ENCODE measurements around the gene UNC13B. TPM values are rescaled to one million over a fixed set of nuclear protein-coding genes. Genes with fewer than 3 reads are reported as not detected.

The UNC13B gene
- total and polyA plus RNA-seq, 5 donors from 2014 or later: 0.14 to 0.96 (median 0.20) TPM; not detected in 2

DNA sequence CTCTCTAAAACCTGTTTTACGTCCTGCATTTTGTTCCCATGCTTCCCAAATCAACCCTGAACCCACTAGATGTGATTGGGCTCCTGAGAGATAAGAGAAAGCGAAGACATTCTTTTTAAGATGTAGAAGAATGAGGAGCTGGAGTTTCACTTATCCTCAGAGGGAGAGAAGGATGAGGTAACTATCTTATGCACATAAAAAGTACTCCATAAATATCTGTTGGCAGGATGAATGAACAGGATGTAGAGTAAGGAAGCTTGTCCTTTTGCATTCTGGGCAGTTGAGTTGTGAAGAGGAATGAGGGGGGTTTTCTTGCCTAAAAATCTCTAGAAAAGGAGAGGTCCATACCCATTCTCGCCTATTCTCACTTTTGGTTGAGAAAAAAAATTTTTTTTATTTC, 163.2 kb downstream of the UNC13B start:
- no peak for DNase-seq
- Mint-ChIP-seq H3K4me1 (no peaks in the 10 kb centered on the region), H3K27ac (no peak overlapping the region), H3K36me3 (no peaks in the 10 kb centered on the region), H3K27me3 (peaks cover 14% of the 10 kb centered on the region), H3K9me3 (peaks cover 0 to 2% (median 0%) of the 10 kb centered on the region in 7 donors), H3K4me3 (no peak overlapping the region)
- no peaks in the 10 kb centered on the region for H3K36me3 ChIP-seq (ENCODE audit: control insufficient read depth, insufficient read depth, low read length)
- H3K27me3 ChIP-seq (ENCODE audit: control insufficient read depth, insufficient read depth, low read length): peaks cover 8% of the 10 kb centered on the region
- H3K27ac ChIP-seq (ENCODE audit: insufficient read depth, low read length, poor library complexity, severe bottlenecking): no peak overlapping the region
- no peaks in the 10 kb centered on the region for H3K9me3 ChIP-seq (ENCODE audit: control insufficient read depth in 2 of 2, low read length in 2 of 2)
- ATAC-seq (ENCODE audit: low read depth in 2 of 2): no peak
- H3K4me1 ChIP-seq (ENCODE audit: control insufficient read depth, insufficient read depth, low read length, poor library complexity, severe bottlenecking): no peaks in the 10 kb centered on the region
- H3K4me3 ChIP-seq (ENCODE audit: low read depth, low read length): no peak overlapping the region

- no peaks in the 10 kb centered on the region for H3K9me3 Mint-ChIP-seq
- Histone ChIP-seq H3K27me3 (ENCODE audit: control insufficient read depth, insufficient read depth, low read length) (no peaks in the 10 kb centered on the region), H3K9me3 (ENCODE audit: control insufficient read depth in 2 of 2, low read length in 2 of 2) (no peaks in the 10 kb centered on the region), H3K4me1 (ENCODE audit: control insufficient read depth, insufficient read depth, low read length, poor library complexity, severe bottlenecking) (no peaks in the 10 kb centered on the region), H3K36me3 (ENCODE audit: control insufficient read depth, insufficient read depth, low read length) (no peaks in the 10 kb centered on the region), H3K27ac (ENCODE audit: insufficient read depth, low read length, poor library complexity, severe bottlenecking) (no peak overlapping the region), H3K4me3 (ENCODE audit: low read depth, low read length) (no peak overlapping the region)
- no peaks in the 10 kb centered on the region for H3K36me3 Mint-ChIP-seq
- no peak for DNase-seq
- no peak overlapping the region for H3K4me3 Mint-ChIP-seq
- peaks cover 7% of the 10 kb centered on the region for H3K27me3 Mint-ChIP-seq
- H3K27ac Mint-ChIP-seq: no peak overlapping the region
- ATAC-seq (ENCODE audit: low read depth in 2 of 2): no peak
- H3K4me1 Mint-ChIP-seq: no peaks in the 10 kb centered on the region
These were observed 171.7 kb downstream of the UNC13B start for GRCh38 chr9:35333551-35333950.

DNA sequence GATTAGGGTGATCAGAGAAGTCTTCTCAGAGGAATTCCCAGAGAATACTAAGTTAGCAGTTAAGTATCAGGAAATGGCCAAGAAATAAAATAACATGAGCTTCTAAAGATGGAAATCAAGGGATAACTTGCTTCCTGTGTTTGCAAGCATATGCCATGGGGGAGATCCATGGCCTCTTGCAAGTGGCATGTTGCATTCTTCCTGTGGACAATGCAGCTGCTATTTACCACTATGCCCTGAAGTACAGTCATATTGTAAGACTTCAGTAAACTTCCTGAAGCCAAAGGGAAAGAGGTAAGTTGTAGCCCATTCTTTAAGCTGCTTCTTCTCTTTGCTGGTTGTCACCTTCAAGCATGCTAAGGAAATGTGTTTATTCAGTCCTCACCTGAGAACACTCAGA, 173.4 kb downstream of the UNC13B start:
- H3K9me3 Mint-ChIP-seq: no peaks in the 10 kb centered on the region
- ATAC-seq (ENCODE audit: low read depth in 2 of 2) (no peak), DNase-seq (peak in 1 of 3 donors; percentile 3)
- H3K36me3 Mint-ChIP-seq: no peaks in the 10 kb centered on the region
- Histone ChIP-seq H3K27me3 (ENCODE audit: control insufficient read depth, insufficient read depth, low read length) (no peaks in the 10 kb centered on the region), H3K4me3 (ENCODE audit: low read depth, low read length) (no peak overlapping the region), H3K27ac (ENCODE audit: insufficient read depth, low read length, poor library complexity, severe bottlenecking) (no peak overlapping the region), H3K4me1 (ENCODE audit: control insufficient read depth, insufficient read depth, low read length, poor library complexity, severe bottlenecking) (no peaks in the 10 kb centered on the region), H3K9me3 (ENCODE audit: control insufficient read depth in 2 of 2, low read length in 2 of 2) (no peaks in the 10 kb centered on the region), H3K36me3 (ENCODE audit: control insufficient read depth, insufficient read depth, low read length) (no peaks in the 10 kb centered on the region)
- no peak overlapping the region for H3K4me3 Mint-ChIP-seq
- no peaks in the 10 kb centered on the region for H3K4me1 Mint-ChIP-seq
- H3K27ac Mint-ChIP-seq: no peak overlapping the region
- peaks cover 10% of the 10 kb centered on the region for H3K27me3 Mint-ChIP-seq

DNA sequence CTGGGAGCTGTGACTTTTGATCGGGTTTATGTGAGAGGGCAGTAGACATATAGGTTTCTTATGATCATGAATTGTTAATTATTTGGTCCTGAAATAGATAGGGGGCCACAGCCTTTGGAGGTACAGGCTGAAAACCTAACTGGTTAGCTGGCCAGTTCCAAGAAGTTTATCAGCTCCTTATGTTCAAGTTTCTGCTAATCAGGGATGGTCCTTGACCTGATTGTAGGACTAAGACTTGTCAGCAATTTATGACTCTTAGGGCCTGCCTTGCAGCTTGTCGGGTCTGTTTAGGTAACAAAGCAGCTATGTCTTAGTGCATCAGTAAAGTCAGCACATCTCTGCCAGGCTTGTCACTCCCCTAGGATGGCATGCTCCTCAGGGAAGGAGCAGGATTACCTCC, 176.3 kb downstream of the UNC13B start:
- Histone ChIP-seq H3K9me3 (ENCODE audit: control insufficient read depth in 2 of 2, low read length in 2 of 2) (no peaks in the 10 kb centered on the region), H3K4me1 (ENCODE audit: control insufficient read depth, insufficient read depth, low read length, poor library complexity, severe bottlenecking) (no peaks in the 10 kb centered on the region), H3K27me3 (ENCODE audit: control insufficient read depth, insufficient read depth, low read length) (no peaks in the 10 kb centered on the region), H3K4me3 (ENCODE audit: low read depth, low read length) (no peak overlapping the region), H3K36me3 (ENCODE audit: control insufficient read depth, insufficient read depth, low read length) (no peaks in the 10 kb centered on the region), H3K27ac (ENCODE audit: insufficient read depth, low read length, poor library complexity, severe bottlenecking) (no peak overlapping the region)
- H3K9me3 Mint-ChIP-seq: no peaks in the 10 kb centered on the region
- peaks cover 5% of the 10 kb centered on the region for H3K27me3 Mint-ChIP-seq
- no peak for DNase-seq
- H3K36me3 Mint-ChIP-seq: no peaks in the 10 kb centered on the region
- no peaks in the 10 kb centered on the region for H3K4me1 Mint-ChIP-seq
- H3K4me3 Mint-ChIP-seq: no peak overlapping the region
- ATAC-seq (ENCODE audit: low read depth in 2 of 2): no peak
- H3K27ac Mint-ChIP-seq: no peak overlapping the region

DNA sequence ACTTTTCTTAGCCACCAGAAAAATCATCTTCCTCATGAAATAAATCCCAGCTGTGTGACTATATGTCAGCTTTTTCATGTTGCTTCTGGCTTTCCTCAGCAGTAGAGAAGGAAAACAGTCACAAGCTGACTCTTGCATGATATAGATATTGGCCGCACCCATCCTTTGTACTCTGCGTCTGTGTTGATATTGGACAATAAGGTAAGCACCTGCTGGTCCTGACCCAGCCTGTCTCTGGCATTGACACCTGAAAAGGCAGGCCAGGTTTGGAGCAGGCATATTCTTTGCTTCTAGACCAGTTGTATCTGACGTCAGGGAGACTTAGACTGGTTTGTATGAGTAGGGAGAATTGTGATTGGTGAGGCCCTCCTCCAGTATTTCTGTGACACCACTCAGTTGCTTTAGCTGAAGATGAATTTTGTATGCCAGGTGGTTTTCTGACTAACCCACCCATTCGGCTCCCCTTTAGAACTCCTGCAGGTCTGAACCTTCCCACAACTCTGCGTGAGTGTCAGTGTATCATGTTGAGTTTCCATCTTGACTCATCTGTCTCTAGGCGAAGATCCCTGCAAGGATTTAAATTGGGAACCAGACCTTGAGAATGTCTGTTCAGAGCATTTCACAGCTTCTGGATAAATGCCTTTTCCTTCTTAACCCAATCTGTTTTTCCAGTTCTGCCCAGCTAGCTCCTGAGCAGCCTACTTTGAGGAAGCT, 176.9 kb downstream of the UNC13B start:
- Mint-ChIP-seq H3K4me3 (no peak overlapping the region), H3K36me3 (no peaks in the 10 kb centered on the region), H3K27me3 (peaks cover 5% of the 10 kb centered on the region), H3K9me3 (no peaks in the 10 kb centered on the region), H3K4me1 (no peaks in the 10 kb centered on the region), H3K27ac (no peak overlapping the region)
- Histone ChIP-seq H3K27ac (ENCODE audit: insufficient read depth, low read length, poor library complexity, severe bottlenecking) (no peak overlapping the region), H3K36me3 (ENCODE audit: control insufficient read depth, insufficient read depth, low read length) (no peaks in the 10 kb centered on the region), H3K9me3 (ENCODE audit: control insufficient read depth in 2 of 2, low read length in 2 of 2) (no peaks in the 10 kb centered on the region), H3K4me1 (ENCODE audit: control insufficient read depth, insufficient read depth, low read length, poor library complexity, severe bottlenecking) (no peaks in the 10 kb centered on the region), H3K27me3 (ENCODE audit: control insufficient read depth, insufficient read depth, low read length) (no peaks in the 10 kb centered on the region), H3K4me3 (ENCODE audit: low read depth, low read length) (no peak overlapping the region)
- ATAC-seq (ENCODE audit: low read depth in 2 of 2): no peak
- DNase-seq: no peak

- DNase-seq: no peak
- H3K9me3 ChIP-seq (ENCODE audit: control insufficient read depth in 2 of 2, low read length in 2 of 2): no peaks in the 10 kb centered on the region
- Mint-ChIP-seq H3K9me3 (no peaks in the 10 kb centered on the region), H3K36me3 (no peaks in the 10 kb centered on the region), H3K27me3 (peaks cover 5% of the 10 kb centered on the region), H3K4me1 (no peaks in the 10 kb centered on the region), H3K4me3 (no peak overlapping the region), H3K27ac (no peak overlapping the region)
- H3K27me3 ChIP-seq (ENCODE audit: control insufficient read depth, insufficient read depth, low read length): no peaks in the 10 kb centered on the region
- H3K27ac ChIP-seq (ENCODE audit: insufficient read depth, low read length, poor library complexity, severe bottlenecking): no peak overlapping the region
- ATAC-seq (ENCODE audit: low read depth in 2 of 2): no peak
- H3K36me3 ChIP-seq (ENCODE audit: control insufficient read depth, insufficient read depth, low read length): no peaks in the 10 kb centered on the region
- H3K4me1 ChIP-seq (ENCODE audit: control insufficient read depth, insufficient read depth, low read length, poor library complexity, severe bottlenecking): no peaks in the 10 kb centered on the region
- H3K4me3 ChIP-seq (ENCODE audit: low read depth, low read length): no peak overlapping the region
These were observed 178.2 kb downstream of the UNC13B start for GRCh38 chr9:35340046-35340445.

DNA sequence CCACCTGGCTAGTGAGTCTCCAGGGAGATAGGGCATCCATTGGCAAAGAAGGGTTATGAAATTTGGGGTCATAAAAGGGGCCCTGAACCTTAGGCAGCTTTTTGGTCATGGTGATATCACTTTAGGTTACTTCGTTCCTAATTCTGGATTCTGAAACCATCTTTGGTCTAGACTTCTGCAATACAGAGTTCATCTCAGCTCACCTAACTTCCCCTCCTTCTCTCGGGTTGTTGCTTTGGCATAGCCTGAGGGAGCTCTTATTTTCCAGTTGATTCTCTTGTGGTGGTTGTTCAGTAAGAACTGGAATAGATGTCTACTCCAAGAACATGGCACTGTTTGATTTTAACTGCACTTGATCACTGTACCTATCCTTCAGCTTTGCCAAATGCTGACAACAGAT, 179.2 kb downstream of the UNC13B start:
- no peak for ATAC-seq (ENCODE audit: low read depth in 2 of 2)
- Mint-ChIP-seq H3K27me3 (peaks cover 5% of the 10 kb centered on the region), H3K9me3 (no peaks in the 10 kb centered on the region), H3K4me3 (no peak overlapping the region), H3K4me1 (no peaks in the 10 kb centered on the region), H3K27ac (no peak overlapping the region), H3K36me3 (no peaks in the 10 kb centered on the region)
- Histone ChIP-seq H3K27ac (ENCODE audit: insufficient read depth, low read length, poor library complexity, severe bottlenecking) (no peak overlapping the region), H3K36me3 (ENCODE audit: control insufficient read depth, insufficient read depth, low read length) (no peaks in the 10 kb centered on the region), H3K27me3 (ENCODE audit: control insufficient read depth, insufficient read depth, low read length) (no peaks in the 10 kb centered on the region), H3K9me3 (ENCODE audit: control insufficient read depth in 2 of 2, low read length in 2 of 2) (no peaks in the 10 kb centered on the region), H3K4me1 (ENCODE audit: control insufficient read depth, insufficient read depth, low read length, poor library complexity, severe bottlenecking) (no peaks in the 10 kb centered on the region), H3K4me3 (ENCODE audit: low read depth, low read length) (no peak overlapping the region)
- no peak for DNase-seq

- H3K9me3 ChIP-seq (ENCODE audit: control insufficient read depth in 2 of 2, low read length in 2 of 2): no peaks in the 10 kb centered on the region
- H3K27ac ChIP-seq (ENCODE audit: insufficient read depth, low read length, poor library complexity, severe bottlenecking): no peak overlapping the region
- H3K36me3 Mint-ChIP-seq: no peaks in the 10 kb centered on the region
- no peak overlapping the region for H3K4me3 ChIP-seq (ENCODE audit: low read depth, low read length)
- no peaks in the 10 kb centered on the region for H3K4me1 Mint-ChIP-seq
- H3K9me3 Mint-ChIP-seq: no peaks in the 10 kb centered on the region
- no peaks in the 10 kb centered on the region for H3K36me3 ChIP-seq (ENCODE audit: control insufficient read depth, insufficient read depth, low read length)
- no peak for DNase-seq
- no peak overlapping the region for H3K4me3 Mint-ChIP-seq
- H3K27me3 Mint-ChIP-seq: peaks cover 5% of the 10 kb centered on the region
- H3K27me3 ChIP-seq (ENCODE audit: control insufficient read depth, insufficient read depth, low read length): no peaks in the 10 kb centered on the region
- H3K4me1 ChIP-seq (ENCODE audit: control insufficient read depth, insufficient read depth, low read length, poor library complexity, severe bottlenecking): no peaks in the 10 kb centered on the region
- no peak overlapping the region for H3K27ac Mint-ChIP-seq
- no peak for ATAC-seq (ENCODE audit: low read depth in 2 of 2)
These were observed 179.8 kb downstream of the UNC13B start for GRCh38 chr9:35341585-35341984.

Data from CD4-positive, CD25-positive, alpha-beta regulatory T cell (primary cell).